Measurements from ENCODE around the gene TMEM232.
A peak's percentile ranks its signal among the peaks of the same experiment; 100 is the strongest.
"Not testable (repeated sequence)": the region's sequence is repeated elsewhere in the genome, so short reads cannot be mapped to it uniquely, and the experiment has no call there.

TMEM232 gene

DNA sequence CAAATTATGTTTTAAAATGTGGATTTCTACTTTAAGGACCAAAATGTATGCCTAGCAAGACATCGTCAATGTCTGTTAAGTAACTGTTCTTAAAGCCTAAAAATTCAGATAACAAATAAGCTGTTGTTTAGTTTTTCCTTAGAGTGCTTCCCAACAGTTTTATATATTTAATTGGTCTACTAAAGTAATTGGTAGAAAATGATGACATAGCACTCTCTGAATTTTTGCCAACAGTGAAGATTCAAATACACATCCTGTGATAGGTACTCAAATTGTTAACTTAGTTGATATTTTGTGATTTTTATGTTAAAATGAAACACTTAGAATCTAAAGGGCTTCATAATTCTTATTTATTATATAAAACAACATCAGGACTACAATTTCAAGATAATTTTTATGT is 107.5 kb downstream of the TMEM232 start:
- no peak for DNase-seq

DNA sequence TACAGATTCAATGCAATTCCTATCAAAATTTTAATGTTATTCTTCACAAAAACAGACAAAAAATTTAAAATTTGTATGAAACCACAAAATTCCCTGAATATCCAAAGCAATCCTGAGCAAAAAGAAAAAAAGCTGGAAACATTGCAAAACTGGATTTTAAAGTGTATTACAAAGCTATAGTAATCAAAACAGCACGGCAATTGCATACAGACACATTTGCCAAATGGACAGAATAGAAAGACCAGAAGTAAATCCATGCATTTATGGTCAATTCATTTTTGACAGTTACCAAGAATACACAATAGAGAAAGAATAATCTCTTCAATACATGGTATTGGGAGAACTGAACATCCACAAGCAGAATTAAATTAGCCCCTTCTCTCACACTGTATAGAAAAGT is 110.5 kb downstream of the TMEM232 start:
- no peak for DNase-seq

DNA sequence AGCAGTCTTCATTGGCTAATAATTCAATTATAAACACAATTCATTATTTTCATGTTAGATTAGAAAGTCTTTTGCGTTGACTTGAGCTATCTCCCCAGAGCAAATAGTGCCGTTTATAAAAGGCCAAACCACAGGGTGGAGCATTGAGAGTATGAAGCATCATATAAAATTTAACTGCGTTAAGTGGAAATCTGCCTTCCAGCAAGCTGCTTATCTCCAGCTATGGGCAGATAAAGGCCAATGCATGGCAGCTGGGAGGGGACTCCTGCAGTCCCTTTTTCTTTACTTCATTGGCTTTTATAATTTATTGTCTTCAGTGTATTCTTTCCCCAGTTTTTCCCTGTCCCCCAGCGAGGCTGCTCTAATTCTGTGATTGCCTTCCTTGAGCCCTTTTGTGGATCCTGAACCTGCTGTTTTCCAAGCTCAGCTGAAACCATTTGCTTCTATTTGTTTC is 113.7 kb downstream of the TMEM232 start:
- no peak for DNase-seq

DNA sequence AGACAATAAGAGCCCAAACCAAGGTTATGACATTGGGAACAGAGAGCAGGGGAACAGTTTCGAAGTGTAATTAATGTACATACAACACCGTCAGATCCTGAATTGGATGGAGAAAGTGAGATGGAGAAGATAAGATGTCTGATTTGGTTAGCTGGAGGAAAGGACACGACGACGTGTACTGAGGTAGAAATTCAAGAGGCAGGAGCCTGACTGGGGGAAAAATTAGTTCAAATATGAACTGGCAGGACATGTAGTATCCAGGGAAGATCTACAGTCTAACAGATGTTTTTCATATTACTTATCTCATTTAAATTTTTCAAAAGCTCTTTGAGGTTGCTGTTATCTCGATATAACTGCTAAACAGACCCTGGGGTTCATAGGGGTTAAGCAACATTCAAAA is 114.7 kb downstream of the TMEM232 start:
- no peak for DNase-seq

DNA sequence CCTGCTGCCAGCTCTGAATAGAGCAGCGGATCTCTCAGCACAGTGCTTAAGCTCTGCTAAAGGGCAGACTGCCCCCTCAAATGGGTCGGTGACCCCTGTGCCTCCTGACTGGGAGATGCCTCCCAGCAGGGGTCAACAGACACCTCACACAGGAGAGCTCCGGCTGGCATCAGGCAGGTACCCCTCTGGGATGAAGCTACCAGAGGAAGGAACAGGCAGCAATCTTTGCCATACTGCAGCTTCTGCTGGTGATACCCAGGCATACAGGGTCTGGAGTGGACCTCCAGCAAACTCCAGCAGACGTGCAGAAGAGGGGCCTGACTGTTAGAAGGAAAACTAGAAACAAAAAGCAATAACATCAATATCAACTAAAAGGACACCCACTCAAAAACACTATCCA is 131.6 kb downstream of the TMEM232 start:
- no peak for DNase-seq

DNA sequence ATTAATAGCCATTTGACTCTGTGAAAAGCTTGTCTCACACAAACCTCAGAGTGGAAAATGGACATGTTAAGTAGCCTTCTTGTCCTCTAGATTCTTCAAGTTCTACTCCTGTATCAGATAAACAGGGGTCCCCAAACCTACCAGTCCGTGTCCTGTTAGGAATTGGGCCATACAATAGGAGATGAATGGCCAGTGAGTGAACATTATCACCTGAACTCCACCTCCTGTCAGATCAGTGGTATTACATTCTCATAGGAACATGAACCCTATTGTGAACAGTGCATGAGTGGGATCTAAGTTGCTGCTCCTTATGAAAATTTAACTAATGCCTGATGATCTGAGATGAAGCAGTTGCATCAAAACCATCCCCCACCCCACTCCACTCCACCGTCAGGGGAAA is 136.3 kb downstream of the TMEM232 start:
- peak; percentile 6 for DNase-seq

DNA sequence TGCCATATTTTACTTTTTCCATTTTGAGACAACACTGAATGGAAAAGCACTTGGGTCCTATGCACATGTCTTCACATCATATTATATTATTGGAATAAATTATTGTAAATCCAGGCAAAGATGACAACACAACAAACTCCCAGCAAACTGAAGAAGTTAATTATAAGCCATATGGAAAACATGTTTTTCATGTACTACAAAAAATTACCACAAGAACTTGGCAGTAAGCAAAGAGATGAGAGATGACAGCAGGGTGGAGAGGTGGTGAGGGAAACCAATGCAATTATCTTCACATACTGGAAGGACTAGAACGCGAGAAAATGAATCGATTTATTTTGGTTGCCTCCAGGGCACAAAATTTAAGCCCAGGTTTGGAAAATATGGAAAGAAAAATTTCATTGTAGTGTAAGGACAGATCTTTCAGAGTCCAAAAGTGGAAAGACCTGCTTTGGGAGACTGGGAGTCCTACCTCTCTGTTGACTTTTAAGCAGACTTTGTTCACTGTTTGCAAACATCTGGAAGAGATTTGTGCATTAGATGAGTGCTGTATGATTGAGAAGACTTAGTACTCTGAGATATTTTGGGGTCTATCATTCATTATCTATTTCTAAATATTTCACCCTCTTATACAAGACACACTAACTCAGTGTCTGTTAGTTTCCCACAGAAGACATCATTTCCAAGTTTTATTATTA is 138.0 kb downstream of the TMEM232 start:
- peak; percentile 35 for DNase-seq

DNA sequence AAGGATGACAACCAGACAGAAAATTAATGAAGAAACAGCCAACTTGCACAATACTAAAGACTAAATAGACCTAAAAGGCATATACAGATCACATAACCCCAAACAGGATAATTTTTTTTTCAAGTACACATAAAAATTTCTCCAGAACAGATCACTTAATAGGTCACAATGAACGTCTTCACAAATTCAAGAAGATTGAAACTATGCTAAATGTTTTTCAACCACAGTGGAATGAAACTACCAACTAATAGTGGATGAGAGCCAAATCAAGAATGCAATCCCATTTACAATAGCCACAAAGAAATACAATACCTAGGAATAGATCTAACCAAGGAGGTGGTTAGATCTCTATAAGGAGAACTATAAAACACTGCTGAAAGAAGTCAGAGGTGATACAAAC is 145.8 kb downstream of the TMEM232 start:
- no peak for DNase-seq

DNA sequence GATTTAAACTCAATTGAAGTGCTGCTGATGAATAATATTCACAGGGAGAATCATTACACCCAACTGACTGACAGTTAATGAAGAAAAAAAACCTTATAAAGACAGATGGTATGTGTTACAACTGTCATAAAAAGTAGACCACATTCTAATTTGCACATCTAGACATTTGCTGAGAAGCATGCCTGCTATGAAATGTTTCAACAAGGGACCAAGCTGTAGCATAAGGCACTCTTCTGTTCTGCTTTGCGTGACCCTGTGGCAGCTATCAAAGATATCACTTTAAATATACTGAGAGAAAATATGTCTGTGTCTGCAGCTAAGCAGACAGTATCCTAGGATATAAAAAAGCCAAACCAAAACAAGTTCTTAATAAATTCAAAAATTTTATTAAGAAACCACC is 153.7 kb downstream of the TMEM232 start:
- peak; percentile 15 for DNase-seq

DNA sequence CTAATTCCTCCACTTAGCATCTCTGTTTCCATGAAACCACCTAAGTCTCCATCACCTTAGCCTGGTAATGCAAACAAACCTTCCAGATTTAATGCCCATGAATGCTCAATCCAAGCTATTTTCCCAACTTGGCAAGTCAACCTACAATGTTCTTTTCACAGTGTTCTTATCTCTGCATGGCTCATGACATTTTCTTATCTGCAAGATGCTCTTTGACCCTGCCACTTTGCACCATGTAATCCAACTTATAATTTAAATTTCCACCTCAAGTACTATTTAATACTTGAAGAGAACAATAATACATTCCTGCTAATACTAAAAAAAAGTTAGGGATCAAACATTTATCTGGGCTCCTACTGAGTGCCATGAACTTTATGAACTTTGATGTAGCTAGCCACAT is 164.3 kb downstream of the TMEM232 start:
- DNase-seq = no peak

DNA sequence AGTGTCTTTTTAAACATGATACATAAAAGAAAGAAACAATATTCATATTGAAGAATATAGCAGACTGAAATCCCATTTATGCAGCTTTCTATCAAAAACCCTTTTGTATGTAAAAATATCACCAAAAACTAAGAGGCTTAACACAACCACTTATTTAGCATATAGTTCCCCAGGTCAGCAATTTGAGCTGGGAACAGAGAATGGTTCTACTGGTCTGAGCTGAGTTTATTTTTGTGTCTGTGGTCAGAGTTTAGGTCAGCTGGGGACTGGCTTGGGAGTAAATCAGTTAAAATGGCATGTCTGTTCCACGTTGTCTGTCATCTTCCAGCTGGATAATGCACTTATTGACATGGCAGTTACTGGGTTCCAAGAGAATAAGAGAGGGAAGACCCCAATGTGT is 165.0 kb downstream of the TMEM232 start:
- no peak for DNase-seq

DNA sequence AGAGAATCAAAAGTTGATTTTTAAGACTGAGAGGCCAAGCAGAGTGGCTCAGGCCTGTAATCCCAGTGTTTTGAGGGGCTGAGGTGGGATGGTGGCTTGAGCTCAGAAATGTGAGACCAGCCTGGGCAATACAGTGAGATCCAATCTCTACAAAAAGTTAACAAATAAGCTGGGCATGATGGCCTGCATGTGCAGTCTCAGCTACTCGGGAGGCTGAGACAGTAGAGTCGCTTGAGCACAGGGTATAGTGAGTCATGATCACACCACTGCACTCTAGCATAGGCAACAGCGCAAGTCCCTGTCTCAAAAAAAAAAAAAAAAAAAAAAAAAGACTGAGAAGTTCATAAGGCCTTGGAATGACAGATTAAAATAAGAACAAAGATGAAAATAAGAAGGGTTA is 177.2 kb downstream of the TMEM232 start:
- no peak for DNase-seq

DNA sequence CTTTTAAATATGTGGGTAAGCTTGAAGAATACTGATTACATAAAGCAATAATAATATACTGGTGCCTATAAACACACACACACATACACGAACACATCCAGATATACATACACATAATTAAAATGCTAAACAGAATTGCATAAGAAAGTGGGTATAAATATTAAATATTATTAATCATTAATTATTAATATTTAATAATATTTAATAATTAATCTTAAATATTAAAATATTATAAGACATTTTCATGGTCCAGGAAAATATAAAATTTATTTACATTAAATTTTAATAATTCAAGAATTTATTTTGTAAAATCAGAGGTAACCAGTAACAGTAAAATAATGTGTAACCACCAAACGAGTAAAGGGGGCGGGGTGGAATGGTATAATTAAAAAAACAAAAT is 178.3 kb downstream of the TMEM232 start:
- DNase-seq = no peak

DNA sequence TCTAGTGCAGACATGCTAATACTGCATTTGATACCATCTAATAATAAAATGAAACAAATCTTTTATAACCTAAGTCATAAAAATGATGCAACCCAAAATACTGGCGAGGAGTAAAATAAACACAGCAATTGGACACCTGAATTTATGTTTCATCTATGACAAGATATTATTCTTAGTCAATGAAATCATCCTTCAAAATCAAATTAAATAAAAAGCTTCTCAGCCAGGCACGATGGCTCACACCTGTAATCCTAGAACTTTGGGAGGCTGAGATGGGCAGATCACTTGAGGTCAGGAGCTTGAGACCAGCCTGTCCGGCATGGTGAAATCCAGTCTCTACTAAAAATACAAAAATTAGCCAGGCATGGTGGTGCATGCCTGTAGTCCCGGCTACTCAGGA is 179.0 kb downstream of the TMEM232 start:
- no peak for DNase-seq

DNA sequence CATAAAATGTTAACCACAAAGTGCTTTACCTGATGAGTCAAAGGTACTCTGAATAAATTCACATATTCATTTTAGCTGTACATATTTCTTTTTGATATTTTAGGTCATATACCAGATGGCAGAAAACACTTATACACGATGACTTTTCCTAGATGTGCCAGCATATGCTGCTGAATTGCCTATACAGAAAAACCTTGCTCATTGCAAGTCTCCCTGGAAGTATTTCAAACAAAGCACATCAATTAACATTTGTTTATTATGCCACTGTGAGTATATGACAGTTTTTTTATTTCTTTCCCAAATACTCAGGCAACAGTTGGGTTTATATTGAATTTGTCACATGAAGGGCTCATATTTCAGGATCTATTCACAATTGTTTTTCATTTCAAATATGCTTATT is 180.8 kb downstream of the TMEM232 start:
- peak; percentile 55 for DNase-seq

DNA sequence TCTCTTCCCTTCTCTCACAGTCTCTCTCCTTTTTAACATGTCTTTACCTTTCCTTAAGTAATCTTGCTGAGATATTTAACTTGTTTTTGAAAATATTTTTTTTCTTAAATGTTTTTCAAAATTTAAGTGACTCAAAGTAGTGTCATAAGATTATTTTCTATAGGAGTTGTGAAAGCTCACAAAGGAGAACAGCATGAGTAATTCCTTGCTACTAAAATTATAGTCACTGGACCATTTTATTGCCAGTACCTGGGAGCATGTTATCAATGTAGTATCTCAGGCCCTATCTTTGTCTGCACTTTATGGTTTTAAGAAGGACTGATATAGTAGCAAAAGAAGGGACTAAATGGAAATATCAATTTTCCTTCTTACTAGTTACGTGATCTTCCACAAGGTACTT is 181.9 kb downstream of the TMEM232 start:
- DNase-seq = no peak

DNA sequence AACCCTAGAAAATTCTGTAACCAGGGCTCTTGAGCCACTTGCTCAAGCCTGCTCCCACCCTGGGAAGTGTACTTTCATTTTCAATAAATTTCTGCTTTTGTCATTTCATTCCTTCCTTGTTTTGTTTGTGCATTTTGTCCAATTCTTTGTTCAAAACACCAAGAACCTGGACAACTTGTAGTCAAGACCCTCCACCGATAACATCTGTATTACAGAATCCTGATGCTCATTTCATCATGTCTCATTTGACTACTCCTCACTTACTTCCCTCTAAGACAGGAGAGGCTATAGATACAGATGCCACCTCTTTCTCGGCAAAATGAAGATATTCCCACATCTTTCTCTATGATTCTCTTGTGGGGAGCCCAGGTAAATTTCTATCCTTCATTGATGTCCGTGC is 183.5 kb downstream of the TMEM232 start:
- no peak for DNase-seq

DNA sequence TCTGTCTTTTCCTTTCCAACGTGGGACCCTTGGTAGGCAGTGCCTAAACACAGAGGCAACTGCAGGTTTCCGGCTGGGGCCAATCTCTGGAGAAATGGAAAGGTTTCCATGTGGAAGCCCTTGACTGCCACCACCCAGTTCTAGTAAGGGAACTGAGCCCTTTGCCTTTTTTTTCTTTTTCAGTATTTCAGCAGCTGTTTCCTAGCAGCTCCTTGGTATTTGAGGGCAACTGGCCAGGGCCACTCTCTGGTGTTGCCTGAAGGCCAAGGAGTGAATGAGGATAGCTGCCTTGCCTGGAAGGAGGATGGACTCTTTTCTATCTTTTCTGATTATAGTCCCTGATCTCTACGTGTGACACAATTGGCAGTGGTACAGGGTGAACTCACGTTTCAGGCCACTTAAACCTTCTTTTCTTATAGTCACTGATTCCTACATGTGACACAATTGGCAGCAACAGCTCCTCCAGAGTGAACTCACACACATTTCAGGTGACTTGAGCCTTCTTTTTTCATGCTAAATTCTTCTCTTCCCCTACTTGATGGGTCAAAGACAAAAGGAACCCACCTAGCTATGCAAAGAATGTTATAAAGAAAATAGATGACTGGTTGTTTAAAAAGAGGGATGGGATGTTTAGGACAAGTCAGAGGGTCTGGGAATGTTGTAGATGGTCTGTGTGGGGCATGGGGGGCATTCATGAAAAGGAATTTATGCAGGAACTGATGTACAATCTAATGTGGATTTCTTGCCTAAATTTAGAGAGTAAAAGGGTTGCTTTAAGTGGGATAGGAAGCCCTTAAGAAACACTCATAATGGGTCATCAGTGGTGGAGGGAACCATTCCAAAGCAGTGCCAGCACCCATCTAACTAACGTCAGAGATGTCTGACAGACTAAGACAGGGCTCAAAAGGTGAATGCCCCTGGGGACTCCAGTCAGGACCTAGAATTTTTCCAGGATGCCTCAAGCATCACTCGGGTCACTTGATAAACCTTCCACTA is 190.1 kb downstream of the TMEM232 start:
- DNase-seq = no peak

DNA sequence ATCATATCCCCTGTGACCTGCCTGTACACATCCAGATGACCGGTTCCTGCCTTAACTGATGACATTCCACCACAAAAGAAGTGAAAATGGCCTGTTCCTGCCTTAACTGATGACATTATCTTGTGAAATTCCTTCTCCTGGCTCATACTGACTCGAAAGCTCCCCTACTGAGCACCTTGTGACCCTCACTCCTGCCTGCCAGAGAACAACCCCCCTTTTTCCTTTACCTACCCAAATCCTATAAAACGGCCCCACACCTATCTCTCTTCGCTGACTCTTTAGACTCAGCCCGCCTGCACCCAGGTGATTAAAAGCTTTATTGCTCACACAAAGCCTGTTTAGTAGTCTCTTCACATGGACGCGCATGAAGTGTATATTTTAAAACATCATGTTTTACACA is 191.3 kb downstream of the TMEM232 start:
- DNase-seq = not testable (repeated sequence)

DNA sequence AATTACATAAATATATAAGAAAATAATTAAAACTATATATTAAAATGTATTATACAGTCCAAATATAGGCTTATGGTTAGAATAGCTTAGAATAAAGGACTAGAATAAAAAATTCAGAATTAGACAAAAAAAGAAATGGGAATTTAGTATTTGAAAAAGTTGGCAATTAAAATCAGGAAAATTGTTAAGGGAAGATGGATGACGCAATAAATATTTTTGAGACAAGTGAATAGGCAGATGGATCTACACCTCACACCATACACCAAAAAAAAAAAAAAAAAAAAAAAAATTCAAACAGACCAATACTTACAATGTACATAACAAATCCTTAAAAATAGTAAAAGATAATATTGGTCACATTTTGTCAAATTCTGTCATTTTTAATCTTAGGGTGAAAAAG is 200.7 kb downstream of the TMEM232 start:
- no peak for DNase-seq

DNA sequence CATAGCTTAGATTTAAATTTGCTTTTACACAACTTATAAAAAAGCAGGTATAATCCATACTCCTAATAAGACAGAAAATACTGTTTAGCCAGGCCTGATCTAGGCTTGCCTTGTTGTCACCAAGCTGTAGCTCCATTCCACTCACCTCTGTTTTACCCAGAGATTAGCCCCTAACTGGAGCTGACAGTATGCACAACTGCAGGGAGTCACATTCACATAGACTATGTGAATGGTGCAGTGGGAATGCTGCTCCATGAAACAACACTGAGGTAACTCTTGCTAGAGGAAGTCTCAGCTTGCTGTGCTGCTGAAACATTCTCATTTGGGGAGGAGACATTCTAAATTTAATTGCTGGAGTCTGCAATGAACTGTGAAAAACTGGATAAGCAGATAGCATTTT is 209.1 kb downstream of the TMEM232 start:
- peak; percentile 3 for DNase-seq

DNA sequence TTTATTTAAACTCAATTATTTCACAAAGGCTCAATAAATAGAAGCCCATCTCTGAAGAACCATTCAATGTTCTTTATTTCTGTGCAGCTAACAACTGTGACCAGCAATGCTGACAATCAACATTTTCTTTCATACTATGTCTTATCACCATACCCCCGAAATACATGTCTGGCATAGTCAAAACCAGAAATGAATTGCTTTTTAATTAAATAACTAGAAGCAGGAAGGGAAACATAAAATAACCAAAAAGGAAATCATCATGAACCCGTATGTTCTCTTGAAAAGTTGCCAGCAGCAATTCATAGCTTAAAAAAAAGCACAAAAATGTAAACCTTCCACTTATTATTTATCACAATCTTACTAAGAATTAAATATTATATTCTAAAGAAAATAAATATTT is 212.4 kb downstream of the TMEM232 start:
- DNase-seq = no peak

DNA sequence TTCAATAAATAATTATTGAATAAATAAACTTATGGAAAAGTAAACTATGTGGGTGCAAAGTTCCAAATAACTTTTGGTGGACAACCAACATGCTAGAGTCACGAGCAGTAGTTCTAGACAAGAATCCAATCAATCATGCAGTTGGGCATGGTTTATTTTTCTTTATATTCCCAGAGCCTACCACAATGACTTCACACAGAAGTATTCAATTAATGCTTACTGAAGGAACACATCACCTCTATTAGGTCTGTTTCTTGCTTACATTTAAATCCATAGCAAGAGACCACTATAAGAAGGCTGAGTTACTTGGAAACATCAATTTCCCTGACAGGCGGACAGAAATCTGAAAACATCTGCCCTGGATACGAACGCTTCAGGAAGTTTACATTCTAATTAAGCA is 214.2 kb downstream of the TMEM232 start:
- no peak for DNase-seq

DNA sequence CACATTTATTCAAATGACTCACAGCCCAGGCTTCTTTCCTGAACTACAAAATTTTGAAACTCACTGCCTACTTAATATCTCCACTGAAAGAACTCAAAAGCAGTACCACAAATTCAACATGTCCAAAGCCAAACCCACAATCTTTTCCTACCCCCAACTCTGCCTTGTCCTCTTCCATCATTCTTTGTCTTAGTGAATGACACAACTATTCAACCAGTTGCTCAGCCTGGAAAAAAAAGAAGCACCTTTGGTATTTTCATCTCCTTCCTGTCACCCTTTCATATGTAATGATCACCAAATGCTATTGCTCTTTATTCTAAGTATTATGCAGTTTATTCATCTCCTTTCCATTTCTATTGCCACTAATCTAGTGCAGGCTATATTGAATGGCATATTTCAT is 216.3 kb downstream of the TMEM232 start:
- DNase-seq = no peak

Measured in NCI-H1694 treated with DMSO at 0.1 percent for 48 hours (cell line).